Peyer's patch (tissue), 4 donors: ENCODE results near the gene EAF1.

Experiments
- CTCF ChIP-seq, 6 experiments: fragments of 450-650 bp in 4 of 6; fragments of 200-600 bp in 2 of 6; sonication (generic) in 1 of 6; IDR thresholded peaks; one replicate each; pipeline ENCODE4 v1.5.1; 2017 to 2019; ENCODE audit warnings: antibody characterized with exemption in 6 of 6, mild to moderate bottlenecking in 3 of 6, moderate library complexity in 1 of 6
- POLR2A ChIP-seq, 2 donors: fragments of 450-650 bp; IDR thresholded peaks; one replicate each; pipeline ENCODE4 v1.5.1; 2017; ENCODE audit warnings: antibody characterized with exemption in 2 of 2, mild to moderate bottlenecking in 2 of 2, moderate library complexity in 2 of 2

GRCh38 chr3:15438983-15439382 is 11.6 kb downstream of the EAF1 start:
- TF ChIP-seq POLR2A (IDR thresholded peaks at IDR 0.05), result no peak
- TF ChIP-seq CTCF (IDR thresholded peaks at IDR 0.05), result no peak
